ENCODE measurements around the gene ASXL2. TPM values are rescaled to one million over a fixed set of nuclear protein-coding genes. Genes with fewer than 3 reads are reported as not detected.

The ASXL2 gene
- polyA plus RNA-seq, 3 donors: 3.6 to 13.4 (median 7.1) TPM

- H3K9me3 ChIP-seq (replicated peaks in 1 of 2; ENCODE audit: control insufficient read depth in 1 of 2, insufficient read depth in 1 of 2, low read length in 2 of 2): peaks cover 1 to 10% of the 10 kb centered on the region in 2 donors
- no peaks in the 10 kb centered on the region for H3K4me1 Mint-ChIP-seq
- H3K36me3 Mint-ChIP-seq: peaks cover 28 to 57% of the 10 kb centered on the region in 2 donors
- no peak for DNase-seq
- peaks cover 15 to 75% of the 10 kb centered on the region in 2 donors for H3K36me3 ChIP-seq (replicated peaks in 1 of 2; ENCODE audit: control insufficient read depth in 1 of 2, insufficient read depth in 2 of 2, low read length in 2 of 2)
- H3K9ac ChIP-seq (ENCODE audit: insufficient read depth, low read length, poor library complexity, severe bottlenecking): no peak overlapping the region
- H3K4me2 ChIP-seq (replicated peaks; ENCODE audit: extremely low read depth, low read length, poor library complexity, severe bottlenecking): no peak overlapping the region
- peaks cover 89% of the 10 kb centered on the region for H3K79me2 ChIP-seq (ENCODE audit: insufficient read depth, low read length)
- WGBS (ENCODE audit: insufficient coverage): no CpG with 5 or more reads among the region's 2 CpGs
- H3K27ac Mint-ChIP-seq: no peak overlapping the region
- H3K27me3 Mint-ChIP-seq (ENCODE audit: low read depth in 3 of 3): peaks cover 0 to 2% (median 1%) of the 10 kb centered on the region in 3 donors
- H3K4me3 ChIP-seq (replicated peaks in 1 of 3; ENCODE audit: low read depth in 2 of 3, low read length in 3 of 3): no peak overlapping the region
- H3K27me3 ChIP-seq (ENCODE audit: control insufficient read depth in 2 of 2, insufficient read depth in 2 of 2, low read length in 2 of 2): no peaks in the 10 kb centered on the region
- no peak overlapping the region for H2AFZ ChIP-seq (ENCODE audit: insufficient read depth, low read depth, low read length, poor library complexity, severe bottlenecking)
- H3K4me3 Mint-ChIP-seq: no peak overlapping the region
- TF ChIP-seq, protein P1, sequence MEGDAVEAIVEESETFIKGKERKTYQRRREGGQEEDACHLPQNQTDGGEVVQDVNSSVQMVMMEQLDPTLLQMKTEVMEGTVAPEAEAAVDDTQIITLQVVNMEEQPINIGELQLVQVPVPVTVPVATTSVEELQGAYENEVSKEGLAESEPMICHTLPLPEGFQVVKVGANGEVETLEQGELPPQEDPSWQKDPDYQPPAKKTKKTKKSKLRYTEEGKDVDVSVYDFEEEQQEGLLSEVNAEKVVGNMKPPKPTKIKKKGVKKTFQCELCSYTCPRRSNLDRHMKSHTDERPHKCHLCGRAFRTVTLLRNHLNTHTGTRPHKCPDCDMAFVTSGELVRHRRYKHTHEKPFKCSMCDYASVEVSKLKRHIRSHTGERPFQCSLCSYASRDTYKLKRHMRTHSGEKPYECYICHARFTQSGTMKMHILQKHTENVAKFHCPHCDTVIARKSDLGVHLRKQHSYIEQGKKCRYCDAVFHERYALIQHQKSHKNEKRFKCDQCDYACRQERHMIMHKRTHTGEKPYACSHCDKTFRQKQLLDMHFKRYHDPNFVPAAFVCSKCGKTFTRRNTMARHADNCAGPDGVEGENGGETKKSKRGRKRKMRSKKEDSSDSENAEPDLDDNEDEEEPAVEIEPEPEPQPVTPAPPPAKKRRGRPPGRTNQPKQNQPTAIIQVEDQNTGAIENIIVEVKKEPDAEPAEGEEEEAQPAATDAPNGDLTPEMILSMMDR (IDR thresholded peaks at IDR 0.05): no peak
- peaks cover 74% of the 10 kb centered on the region for H4K20me1 ChIP-seq (ENCODE audit: insufficient read depth, low read length)
- H3K27ac ChIP-seq (ENCODE audit: low read depth in 1 of 2, low read length in 2 of 2): no peak overlapping the region
- peaks cover 2 to 9% (median 7%) of the 10 kb centered on the region in 7 donors for H3K9me3 Mint-ChIP-seq
- no peaks in the 10 kb centered on the region for H3K4me1 ChIP-seq (ENCODE audit: control insufficient read depth in 1 of 2, insufficient read depth in 2 of 2, low read length in 2 of 2)
- intact Hi-C loops (cut with micrococcal nuclease): no loop called here
Observed at GRCh38 chr2:25838152-25838756, 40.0 kb downstream of the ASXL2 start.

GRCh38 chr2:25835906-25836305 is 42.4 kb downstream of the ASXL2 start:
- TF ChIP-seq, protein P1 (IDR thresholded peaks at IDR 0.05): no peak
- peaks cover 5 to 20% (median 15%) of the 10 kb centered on the region in 7 donors for H3K9me3 Mint-ChIP-seq
- H3K9ac ChIP-seq (ENCODE audit: insufficient read depth, low read length, poor library complexity, severe bottlenecking): no peak overlapping the region
- H3K36me3 ChIP-seq (replicated peaks in 1 of 2; ENCODE audit: control insufficient read depth in 1 of 2, insufficient read depth in 2 of 2, low read length in 2 of 2): peaks cover 13 to 72% of the 10 kb centered on the region in 2 donors
- H3K27me3 Mint-ChIP-seq (ENCODE audit: low read depth in 3 of 3): peaks cover 0 to 2% (median 1%) of the 10 kb centered on the region in 3 donors
- H3K9me3 ChIP-seq (replicated peaks in 1 of 2; ENCODE audit: control insufficient read depth in 1 of 2, insufficient read depth in 1 of 2, low read length in 2 of 2): peaks cover 8 to 12% of the 10 kb centered on the region in 2 donors
- H3K4me3 ChIP-seq (replicated peaks in 1 of 3; ENCODE audit: low read depth in 2 of 3, low read length in 3 of 3): no peak overlapping the region
- DNase-seq: no peak
- H3K4me2 ChIP-seq (replicated peaks; ENCODE audit: extremely low read depth, low read length, poor library complexity, severe bottlenecking): no peak overlapping the region
- H3K4me1 Mint-ChIP-seq: no peaks in the 10 kb centered on the region
- H3K4me1 ChIP-seq (ENCODE audit: control insufficient read depth in 1 of 2, insufficient read depth in 2 of 2, low read length in 2 of 2): no peaks in the 10 kb centered on the region
- peak overlapping the region in 2 of 7 donors; percentile 12 to 21 for H3K27ac Mint-ChIP-seq
- WGBS (ENCODE audit: insufficient coverage): no CpG with 5 or more reads among the region's 2 CpGs
- H2AFZ ChIP-seq (ENCODE audit: insufficient read depth, low read depth, low read length, poor library complexity, severe bottlenecking): no peak overlapping the region
- peaks cover 86% of the 10 kb centered on the region for H3K79me2 ChIP-seq (ENCODE audit: insufficient read depth, low read length)
- no peak overlapping the region for H3K27ac ChIP-seq (ENCODE audit: low read depth in 1 of 2, low read length in 2 of 2)
- H3K27me3 ChIP-seq (ENCODE audit: control insufficient read depth in 2 of 2, insufficient read depth in 2 of 2, low read length in 2 of 2): no peaks in the 10 kb centered on the region
- intact Hi-C loops (cut with micrococcal nuclease): no loop called here
- H3K4me3 Mint-ChIP-seq: no peak overlapping the region
- peaks cover 39 to 55% of the 10 kb centered on the region in 2 donors for H3K36me3 Mint-ChIP-seq
- H4K20me1 ChIP-seq (ENCODE audit: insufficient read depth, low read length): peaks cover 85% of the 10 kb centered on the region
